MCF 10A (cell line): ENCODE measurements around the gene USP10. TPM values are rescaled to one million over a fixed set of nuclear protein-coding genes. Genes with fewer than 3 reads are reported as not detected.

Experiments
- BruUV-seq: library from RNA; stranded (reverse); fragments of 400-500 nt; replicated peaks from 2 replicates; lab custom pipeline; 2021; lab: Mats Ljungman, UMichigan
- CTCF ChIA-PET: fragments of 300-600 bp; sonication (Branson Sonifier 250); formaldehyde crosslinking; extraction: SDS; loops from one replicate; lab custom pipeline; 2021; ENCODE audit warnings: antibody characterized with exemption, inconsistent platforms; lab: Yijun Ruan, JAX
- POLR2A ChIA-PET: fragments of 300-600, 350-650 bp; sonication (Branson Sonifier 250); formaldehyde crosslinking; extraction: SDS; loops from one replicate; lab custom pipeline; 2020; ENCODE audit warnings: antibody characterized with exemption, inconsistent platforms; lab: Yijun Ruan, JAX
- DNase-seq: peaks from one replicate; pipeline ENCODE4 v3.0.0-alpha.2; 2018; ENCODE audit not compliant: unreplicated experiment
- H3K27ac Mint-ChIP-seq: one replicate; pipeline ENCODE4 v1.8.0; 2022; ENCODE audit warnings: mild to moderate bottlenecking, low read depth, mixed read lengths; ENCODE audit not compliant: unreplicated experiment
- H3K27me3 Mint-ChIP-seq: one replicate; pipeline ENCODE4 v1.8.0; 2022; ENCODE audit warnings: mixed read lengths; ENCODE audit not compliant: insufficient read depth, unreplicated experiment
- H3K36me3 Mint-ChIP-seq: one replicate; pipeline ENCODE4 v1.8.0; 2022; ENCODE audit warnings: mild to moderate bottlenecking, moderate library complexity, mixed read lengths; ENCODE audit not compliant: insufficient read depth, unreplicated experiment
- H3K4me1 Mint-ChIP-seq: one replicate; pipeline ENCODE4 v1.8.0; 2022; ENCODE audit warnings: mixed read lengths; ENCODE audit not compliant: insufficient read depth, unreplicated experiment
- H3K4me3 Mint-ChIP-seq: one replicate; pipeline ENCODE4 v1.8.0; 2022; ENCODE audit warnings: mild to moderate bottlenecking, moderate library complexity, mixed read lengths; ENCODE audit not compliant: unreplicated experiment
- H3K9me3 Mint-ChIP-seq: one replicate; pipeline ENCODE4 v1.8.0; 2022; ENCODE audit warnings: mixed read lengths; ENCODE audit not compliant: unreplicated experiment
- CTCF ChIP-seq: fragments of 200-600 bp; IDR thresholded peaks from one replicate; pipeline ENCODE4 v1.8.0; 2022; ENCODE audit warnings: antibody characterized with exemption, mild to moderate bottlenecking; ENCODE audit not compliant: unreplicated experiment
- intact Hi-C: fragments of 100-400 bp; cut with micrococcal nuclease; formaldehyde crosslinking; loops from 2 replicates; pipeline ENCODE4 v1.14.1; 2022
- total RNA-seq: library from RNA; stranded (reverse); gene quantifications from 2 replicates; pipeline ENCODE4 v1.2.3, GENCODE V29; 2022

USP10 gene
- total RNA-seq, 1 experiment from 2014 or later = 129 TPM

DNA sequence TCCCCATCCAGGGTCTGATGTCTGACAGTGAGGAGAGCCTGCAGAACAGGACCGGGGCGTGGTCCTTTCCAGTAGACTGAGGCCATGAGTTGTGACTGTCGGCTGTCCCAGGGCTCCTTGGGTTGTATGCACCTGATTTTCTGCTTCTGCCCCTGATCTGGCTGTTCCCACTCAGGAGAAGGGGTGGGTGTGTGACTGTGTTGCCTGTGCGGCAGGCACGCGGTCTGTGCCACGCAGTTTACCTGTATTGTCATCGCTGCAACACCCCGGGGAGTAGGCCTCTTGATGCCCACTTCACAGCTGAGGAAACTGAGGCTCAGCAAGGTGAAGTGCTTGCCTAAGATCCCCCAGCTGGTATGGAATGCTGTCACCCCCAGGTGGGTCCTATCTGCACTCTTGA, 121.4 kb downstream of the USP10 start:
- intact Hi-C loops = no loop called here
- Mint-ChIP-seq H3K36me3 (no peaks in the 10 kb centered on the region), H3K9me3 (no peaks in the 10 kb centered on the region), H3K27me3 (peaks cover 28% of the 10 kb centered on the region), H3K4me3 (no peak overlapping the region), H3K4me1 (peaks cover 6% of the 10 kb centered on the region), H3K27ac (no peak overlapping the region)
- TF ChIP-seq CTCF = no peak
- ChIA-PET CTCF (interaction anchor here (0.6 kb wide), 1 partner anchor 104 kb away, joined by 3 read pairs; no protein-coding TSS in a partner anchor), POLR2A (no interaction called here)
- DNase-seq = no peak
- BruUV-seq = no TSS peak

GRCh38 chr16:84821728-84822689, 122.2 kb downstream of the USP10 start:
- DNase-seq = no peak
- ChIA-PET CTCF (interaction anchor here (0.6 kb wide), 1 partner anchor 104 kb away, joined by 3 read pairs; no protein-coding TSS in a partner anchor), POLR2A (no interaction called here)
- BruUV-seq = no TSS peak
- Mint-ChIP-seq H3K27ac (no peak overlapping the region), H3K36me3 (no peaks in the 10 kb centered on the region), H3K27me3 (peaks cover 28% of the 10 kb centered on the region), H3K4me3 (no peak overlapping the region), H3K9me3 (no peaks in the 10 kb centered on the region), H3K4me1 (peaks cover 6% of the 10 kb centered on the region)
- no peak for TF ChIP-seq CTCF
- intact Hi-C loops = no loop called here

DNA sequence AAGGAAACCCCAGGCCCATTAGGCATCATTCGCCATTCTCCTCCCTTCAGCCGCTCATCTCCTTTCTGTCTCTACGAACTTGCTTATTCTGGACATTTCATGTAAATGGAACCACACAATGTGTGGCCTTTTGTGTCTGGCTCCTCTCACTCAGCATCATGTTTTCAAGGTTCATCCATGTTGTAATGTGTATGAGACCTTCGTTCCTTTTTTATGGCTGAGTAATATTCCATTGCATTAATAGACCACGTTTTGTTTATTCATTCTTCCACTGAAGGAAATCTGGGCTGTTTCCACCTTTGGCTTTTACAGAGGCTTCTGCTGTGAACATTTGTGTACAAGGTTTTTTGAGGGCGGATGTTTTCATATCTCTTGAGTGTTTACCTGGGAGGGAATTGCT, 123.2 kb downstream of the USP10 start:
- ChIA-PET POLR2A (no interaction called here), CTCF (no interaction called here)
- intact Hi-C loops = no loop called here
- BruUV-seq = no TSS peak
- no peaks in the 10 kb centered on the region for H3K36me3 Mint-ChIP-seq
- no peak overlapping the region for H3K27ac Mint-ChIP-seq
- no peak for DNase-seq
- peaks cover 6% of the 10 kb centered on the region for H3K4me1 Mint-ChIP-seq
- no peak for TF ChIP-seq CTCF
- H3K4me3 Mint-ChIP-seq = no peak overlapping the region
- peaks cover 28% of the 10 kb centered on the region for H3K27me3 Mint-ChIP-seq
- H3K9me3 Mint-ChIP-seq = no peaks in the 10 kb centered on the region

DNA sequence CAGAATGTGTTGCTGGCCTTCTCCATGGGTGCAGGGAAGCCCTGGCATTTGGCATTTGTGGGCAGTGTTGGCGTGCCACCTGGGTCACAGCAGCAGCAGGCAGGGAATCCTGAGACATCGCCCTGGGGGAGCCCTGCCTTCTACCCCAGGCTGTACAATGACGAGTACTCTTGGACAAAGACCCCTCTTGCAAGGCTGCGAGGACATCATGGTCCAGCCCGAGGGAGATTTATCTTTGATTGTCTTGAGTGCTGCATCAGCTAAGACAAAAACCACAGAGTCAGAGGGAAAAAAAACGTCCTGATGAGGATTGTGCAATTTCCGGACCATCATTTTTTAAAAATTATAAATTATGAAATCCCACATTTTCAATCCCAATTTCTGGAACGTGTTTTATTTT, 123.7 kb downstream of the USP10 start:
- ChIA-PET POLR2A (no interaction called here), CTCF (no interaction called here)
- H3K4me1 Mint-ChIP-seq = peaks cover 6% of the 10 kb centered on the region
- no TSS peak for BruUV-seq
- H3K9me3 Mint-ChIP-seq = no peaks in the 10 kb centered on the region
- no peak for TF ChIP-seq CTCF
- H3K4me3 Mint-ChIP-seq = no peak overlapping the region
- H3K27me3 Mint-ChIP-seq = peaks cover 28% of the 10 kb centered on the region
- H3K27ac Mint-ChIP-seq = no peak overlapping the region
- no peaks in the 10 kb centered on the region for H3K36me3 Mint-ChIP-seq
- no peak for DNase-seq
- intact Hi-C loops = no loop called here
